HEK293 (cell line): ENCODE measurements around the gene GTPBP6.

Source experiments
- CTCF ChIA-PET: fragments of 350-600 bp; formaldehyde crosslinking; extraction: SDS; loops from one replicate; lab custom pipeline; 2021; ENCODE audit warnings: antibody characterized with exemption; lab: Yijun Ruan, JAX
- POLR2A ChIA-PET: fragments of 300-600 bp; formaldehyde crosslinking; extraction: SDS; loops from one replicate; lab custom pipeline; 2020; ENCODE audit warnings: antibody characterized with exemption, inconsistent platforms; lab: Yijun Ruan, JAX
- H3K27ac ChIP-seq: fragments of 200-500 bp; sonication (Bioruptor generic); 2 replicates; pipeline ENCODE4 v1.5.1; 2014; ENCODE audit warnings: low read depth, low read length, control low read depth, inconsistent platforms; ENCODE audit errors: extremely low read depth
- H3K36me3 ChIP-seq, 2 experiments: fragments of 200-500 bp in 1 of 2; sonication (Bioruptor generic) in 1 of 2; 1 replicate in 1 of 2; 2 replicates in 1 of 2; pipeline ENCODE4 v1.5.1; 2014 to 2017; ENCODE audit warnings: inconsistent platforms in 2 of 2, low read length in 2 of 2; ENCODE audit not compliant: control insufficient read depth in 2 of 2, insufficient read depth in 1 of 2
- H3K4me1 ChIP-seq: fragments of 200-500 bp; sonication (Bioruptor generic); 2 replicates; pipeline ENCODE4 v1.5.1; 2014; ENCODE audit warnings: mild to moderate bottlenecking, low read length, inconsistent platforms; ENCODE audit not compliant: control insufficient read depth, insufficient read depth
- H3K4me3 ChIP-seq: 2 replicates; pipeline ENCODE4 v1.5.1; 2011; ENCODE audit warnings: low read depth, mild to moderate bottlenecking, control low read depth, low read length, moderate library complexity
- H3K9me3 ChIP-seq: fragments of 200-500 bp; sonication (Bioruptor generic); 2 replicates; pipeline ENCODE4 v1.5.1; 2014; ENCODE audit warnings: low read depth, low read length, inconsistent platforms; ENCODE audit not compliant: control insufficient read depth, insufficient read depth
- ATF2 ChIP-seq: fragments of 450-650 bp; formaldehyde crosslinking; IDR thresholded peaks from 2 replicates; pipeline ENCODE4 v1.5.1; 2016; ENCODE audit warnings: missing biosample characterization, missing genetic modification characterization, low read depth
- HOXC10 ChIP-seq: sonication (generic); formaldehyde crosslinking; IDR thresholded peaks from 2 replicates; pipeline ENCODE4 v1.8.1; 2023; ENCODE audit warnings: mild to moderate bottlenecking, missing genetic modification reagents
- MYNN ChIP-seq: fragments of 450-650 bp; formaldehyde crosslinking; IDR thresholded peaks from 2 replicates; pipeline ENCODE4 v1.5.1; 2016; ENCODE audit warnings: missing biosample characterization, missing genetic modification characterization, borderline replicate concordance
- SP3 ChIP-seq: fragments of 450-650 bp; formaldehyde crosslinking; IDR thresholded peaks from 2 replicates; pipeline ENCODE4 v1.5.1; 2016; ENCODE audit warnings: missing biosample characterization, missing genetic modification characterization
- ZBTB6 ChIP-seq: fragments of 450-650 bp; formaldehyde crosslinking; IDR thresholded peaks from 2 replicates; pipeline ENCODE4 v1.5.1; 2017; ENCODE audit warnings: missing biosample characterization, missing genetic modification characterization
- ZEB2 ChIP-seq: fragments of 450-650 bp; formaldehyde crosslinking; IDR thresholded peaks from 2 replicates; pipeline ENCODE4 v1.5.1; 2016; ENCODE audit warnings: missing biosample characterization, missing genetic modification characterization
- ZNF2 ChIP-seq: fragments of 450-650 bp; formaldehyde crosslinking; IDR thresholded peaks from 2 replicates; pipeline ENCODE4 v1.5.1; 2016; ENCODE audit warnings: missing biosample characterization, missing genetic modification characterization
- ZNF239 ChIP-seq: fragments of 450-650 bp; formaldehyde crosslinking; IDR thresholded peaks from 2 replicates; pipeline ENCODE4 v1.5.1; 2016; ENCODE audit warnings: missing biosample characterization, missing genetic modification characterization
- ZNF292 ChIP-seq: fragments of 450-650 bp; formaldehyde crosslinking; IDR thresholded peaks from 2 replicates; pipeline ENCODE4 v1.5.1; 2016; ENCODE audit warnings: low read depth, missing biosample characterization, missing genetic modification characterization, borderline replicate concordance
- ZNF521 ChIP-seq: fragments of 450-650 bp; formaldehyde crosslinking; IDR thresholded peaks from 2 replicates; pipeline ENCODE4 v1.5.1; 2017; ENCODE audit warnings: missing biosample characterization, mild to moderate bottlenecking, missing genetic modification characterization
- ZNF580 ChIP-seq: fragments of 450-650 bp; formaldehyde crosslinking; IDR thresholded peaks from 2 replicates; pipeline ENCODE4 v1.5.1; 2016; ENCODE audit warnings: missing biosample characterization, missing genetic modification characterization
- ZNF629 ChIP-seq: fragments of 450-650 bp; formaldehyde crosslinking; IDR thresholded peaks from 2 replicates; pipeline ENCODE4 v1.5.1; 2017; ENCODE audit warnings: missing biosample characterization, missing genetic modification characterization
- ZNF677 ChIP-seq: fragments of 450-650 bp; IDR thresholded peaks from 2 replicates; pipeline ENCODE4 v1.5.0; 2018; ENCODE audit warnings: missing biosample characterization, mild to moderate bottlenecking, missing genetic modification characterization, moderate library complexity
- ZNF776 ChIP-seq: fragments of 450-650 bp; formaldehyde crosslinking; IDR thresholded peaks from 2 replicates; pipeline ENCODE4 v1.5.0; 2017; ENCODE audit warnings: missing biosample characterization, missing genetic modification characterization, borderline replicate concordance

GTPBP6 gene

GRCh38 chrX:357693-358471 is 39.3 kb upstream of the GTPBP6 start:
- CTCF ChIA-PET, result no interaction called here
- peaks cover 5 to 32% of the 10 kb centered on the region in 2 experiments for H3K36me3 ChIP-seq
- no peak overlapping the region for H3K27ac ChIP-seq
- POLR2A ChIA-PET, result no interaction called here
- no peak overlapping the region for H3K4me3 ChIP-seq
- TF ChIP-seq HOXC10 (CRISPR knock-in tag) (no peak), ZNF629 (peak; percentile 38; the same call in 1 of the 2 replicates)
- H3K9me3 ChIP-seq, result no peaks in the 10 kb centered on the region
- no peaks in the 10 kb centered on the region for H3K4me1 ChIP-seq

GRCh38 chrX:357035-357692 is 38.6 kb upstream of the GTPBP6 start:
- POLR2A ChIA-PET, result no interaction called here
- no peak overlapping the region for H3K27ac ChIP-seq
- CTCF ChIA-PET, result no interaction called here
- H3K4me1 ChIP-seq, result no peaks in the 10 kb centered on the region
- no peaks in the 10 kb centered on the region for H3K9me3 ChIP-seq
- no peak overlapping the region for H3K4me3 ChIP-seq
- H3K36me3 ChIP-seq, result peaks cover 5 to 38% of the 10 kb centered on the region in 2 experiments
- TF ChIP-seq ZNF292 (tag by site-specific recombination) (no peak), ZNF239 (tag by site-specific recombination) (no peak)

- no peak overlapping the region for H3K4me3 ChIP-seq
- H3K9me3 ChIP-seq, result no peaks in the 10 kb centered on the region
- ChIA-PET POLR2A (no interaction called here), CTCF (no interaction called here)
- TF ChIP-seq ZNF677 (tag by site-specific recombination), result no peak
- TF ChIP-seq MYNN (tag by site-specific recombination), result no peak
- TF ChIP-seq ZNF2 (tag by site-specific recombination), result no peak
- TF ChIP-seq ZNF521 (tag by site-specific recombination), result no peak
- TF ChIP-seq SP3 (tag by site-specific recombination), result no peak
- no peak for TF ChIP-seq ZNF580 (tag by site-specific recombination)
- TF ChIP-seq ZNF776, result no peak
- no peak for TF ChIP-seq ATF2
- no peak for TF ChIP-seq ZBTB6
- TF ChIP-seq ZEB2 (tag by site-specific recombination), result no peak
- no peaks in the 10 kb centered on the region for H3K4me1 ChIP-seq
- H3K36me3 ChIP-seq, result peaks cover 5 to 35% of the 10 kb centered on the region in 2 experiments
- no peak overlapping the region for H3K27ac ChIP-seq
Observed at GRCh38 chrX:356385-357034, 37.9 kb upstream of the GTPBP6 start.
